HG02943 (cell line): ENCODE results near the gene ADIRF.
"Not testable (repeated sequence)": the region's sequence is repeated elsewhere in the genome, so short reads cannot be mapped to it uniquely, and the experiment has no call there.

Source experiments
- ATAC-seq: cut with Tn5 transposase; IDR thresholded peaks from one replicate; pipeline ENCODE4 v1.9.1; 2021; ENCODE audit warnings: mild to moderate bottlenecking, low read depth, moderate library complexity; ENCODE audit not compliant: unreplicated experiment

ADIRF gene

DNA sequence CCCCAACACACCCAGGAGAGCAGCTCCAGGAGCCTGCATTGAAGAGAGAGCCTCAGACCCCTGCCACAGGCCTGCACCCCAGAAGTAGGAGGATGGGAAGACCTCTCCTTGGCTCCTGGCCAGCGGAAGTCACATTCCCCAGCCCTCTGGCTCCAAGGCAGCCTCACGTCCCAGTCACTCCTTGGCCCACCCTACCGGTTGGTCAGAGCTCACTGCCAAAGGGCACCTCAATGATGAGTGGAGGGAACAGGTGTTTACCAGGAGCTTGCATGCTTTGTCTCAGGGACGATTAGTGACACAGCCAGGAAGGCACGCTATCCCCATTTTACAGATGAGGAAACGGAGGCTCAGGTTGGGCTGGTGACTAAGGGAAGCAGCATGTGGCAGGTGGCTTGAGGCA lies 50.8 kb downstream of the ADIRF start:
- ATAC-seq: not testable (repeated sequence)

DNA sequence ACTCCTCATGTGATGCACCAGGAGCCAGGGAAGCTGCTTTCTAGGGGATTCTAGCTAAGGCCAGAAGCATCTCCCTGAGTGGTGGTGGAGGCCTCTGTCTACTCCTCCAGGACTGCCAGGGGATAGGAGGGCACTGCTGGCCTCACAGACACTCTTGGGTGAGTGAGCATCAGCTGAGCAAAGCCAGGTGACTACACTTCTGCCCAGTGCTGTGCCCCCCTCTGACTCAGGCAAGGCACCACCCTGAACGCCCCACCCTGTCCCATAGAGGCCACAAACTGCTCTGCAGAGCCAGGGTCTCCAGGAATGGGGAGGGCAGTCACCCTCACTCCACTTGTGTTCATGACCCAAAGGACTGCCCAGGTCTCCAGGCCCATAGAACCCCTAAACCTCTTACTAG lies 51.2 kb downstream of the ADIRF start:
- not testable (repeated sequence) for ATAC-seq

DNA sequence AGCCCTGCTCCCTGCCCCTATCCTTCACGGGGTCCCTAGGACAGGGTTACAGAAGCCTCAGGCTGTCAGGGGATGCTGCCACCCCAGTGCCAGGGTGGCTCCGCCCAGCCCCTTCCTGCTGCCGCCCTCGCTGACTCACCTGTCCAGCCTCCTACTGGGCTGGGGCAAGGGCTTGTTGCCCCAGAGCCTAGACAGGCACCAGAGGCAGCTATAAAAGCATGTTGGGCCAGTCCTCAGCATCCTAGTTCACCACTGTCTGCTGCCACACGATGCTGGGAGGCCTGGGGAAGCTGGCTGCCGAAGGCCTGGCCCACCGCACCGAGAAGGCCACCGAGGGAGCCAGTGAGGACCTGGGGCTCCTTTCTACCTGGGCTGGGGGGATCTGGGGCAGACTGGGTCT lies 51.8 kb downstream of the ADIRF start, which contains the start of gene FAM25A:
FAM25A (plus strand) TSS at position 239 of the 400 bp plus-strand sequence; CDS start at position 270, 31 bp downstream.
- ATAC-seq: not testable (repeated sequence)
